Lower leg skin (tissue), 4 donors: Measurements from ENCODE around the gene VRK1. TPM values are rescaled to one million over a fixed set of nuclear protein-coding genes. Genes with fewer than 3 reads are reported as not detected.

Source experiments
- DNase-seq, 2 donors: peaks; one replicate each; pipeline ENCODE4 v3.0.0-alpha.2; 2019; ENCODE audit warnings: low spot score in 2 of 2
- H3K4me3 ChIP-seq: fragments of 200-600 bp; sonication (generic); 2 replicates; pipeline ENCODE4 v1.5.1; 2017; ENCODE audit warnings: mild to moderate bottlenecking, low read depth; ENCODE audit not compliant: poor library complexity, severe bottlenecking
- CTCF ChIP-seq, 3 donors: fragments of 450-650 bp; IDR thresholded peaks; one replicate each; pipeline ENCODE4 v1.5.1; 2016; ENCODE audit warnings: antibody characterized with exemption in 3 of 3, mild to moderate bottlenecking in 3 of 3, moderate library complexity in 2 of 3
- POLR2A ChIP-seq, 2 donors: fragments of 450-650 bp; IDR thresholded peaks; one replicate each; pipeline ENCODE4 v1.6.1; 2016 to 2017; ENCODE audit warnings: antibody characterized with exemption in 2 of 2, mild to moderate bottlenecking in 1 of 2, moderate library complexity in 1 of 2
- WGBS, 2 donors: methylation state at CpG; one replicate each; pipeline ENCODE4 v1.1.5; 2018; 5-methylcytosine and 5-hydroxymethylcytosine counted together
- intact Hi-C: fragments of 100-400 bp; cut with DNase I; formaldehyde crosslinking; loops from one replicate; pipeline ENCODE4 v1.15.0; 2023; ENCODE audit warnings: low total_unique reads
- total RNA-seq, 4 donors: library from RNA; depleted of rRNA; stranded (reverse); fragments of >200 nt; gene quantifications; one replicate each; pipeline ENCODE4 v1.1.0, GENCODE V29; 2016

Gene VRK1
- total RNA-seq, 4 donors from 2014 or later = 6.9 to 12.2 (median 8.9) TPM

GRCh38 chr14:96805956-96806355 lies 8.8 kb downstream of the VRK1 start:
- WGBS, 2 donors = 55 to 69% methylated on average over 4 of the region's 4 CpGs
- intact Hi-C loops = no loop called here
- no peak for TF ChIP-seq POLR2A (IDR thresholded peaks at IDR 0.05)
- TF ChIP-seq CTCF (IDR thresholded peaks at IDR 0.05) = no peak
- no peak for DNase-seq
- no peak overlapping the region for H3K4me3 ChIP-seq

GRCh38 chr14:96806836-96807235 lies 9.7 kb downstream of the VRK1 start:
- 78 to 93% methylated on average over 3 of the region's 3 CpGs for WGBS, 2 donors
- intact Hi-C loops = no loop called here
- H3K4me3 ChIP-seq = no peak overlapping the region
- no peak for TF ChIP-seq CTCF (IDR thresholded peaks at IDR 0.05)
- TF ChIP-seq POLR2A (IDR thresholded peaks at IDR 0.05) = no peak
- no peak for DNase-seq

- WGBS, 2 donors = 80 to 85% methylated on average over 4 of the region's 4 CpGs
- H3K4me3 ChIP-seq = no peak overlapping the region
- no peak for DNase-seq
- TF ChIP-seq CTCF (IDR thresholded peaks at IDR 0.05) (no peak), POLR2A (IDR thresholded peaks at IDR 0.05) (no peak)
- intact Hi-C loops = no loop called here
Observed at GRCh38 chr14:96808619-96809406, 11.6 kb downstream of the VRK1 start.

GRCh38 chr14:96811265-96811664 lies 14.1 kb downstream of the VRK1 start:
- no peak for TF ChIP-seq POLR2A (IDR thresholded peaks at IDR 0.05)
- TF ChIP-seq CTCF (IDR thresholded peaks at IDR 0.05) = no peak
- no peak for DNase-seq
- intact Hi-C loops = no loop called here
- H3K4me3 ChIP-seq = no peak overlapping the region
- WGBS, 2 donors = 30 to 49% methylated on average over 2 of the region's 2 CpGs

- WGBS, 2 donors = 84 to 92% methylated on average over 3 of the region's 3 CpGs
- intact Hi-C loops = no loop called here
- DNase-seq = no peak
- TF ChIP-seq CTCF (IDR thresholded peaks at IDR 0.05) (no peak), POLR2A (IDR thresholded peaks at IDR 0.05) (no peak)
- no peak overlapping the region for H3K4me3 ChIP-seq
Observed at GRCh38 chr14:96811985-96812667, 14.9 kb downstream of the VRK1 start.
